Cerebellar nuclear complex (tissue), 1 donor: ENCODE measurements around the gene TCFL5.
A peak's percentile ranks its signal among the peaks of the same experiment; 100 is the strongest.

Experiments
- DNase-seq, 2 experiments: peaks; one replicate each; lab custom pipeline; 2025; lab: John Stamatoyannopoulos, UW

Gene TCFL5

GRCh38 chr20:62880147-62880934, 18.7 kb upstream of the TCFL5 start:
- DNase-seq: no peak

- no peak for DNase-seq
These were observed 17.9 kb upstream of the TCFL5 start for GRCh38 chr20:62879275-62880146.

- DNase-seq: no peak
These were observed 16.8 kb upstream of the TCFL5 start for GRCh38 chr20:62878244-62879038.

- no peak for DNase-seq
These were observed 15.5 kb upstream of the TCFL5 start for GRCh38 chr20:62876902-62877816.

- DNase-seq: no peak
These were observed 14.9 kb upstream of the TCFL5 start for GRCh38 chr20:62876501-62876901.

GRCh38 chr20:62875419-62876361, 14.1 kb upstream of the TCFL5 start:
- DNase-seq: peak in 1 of 2 experiments; percentile 36

DNA sequence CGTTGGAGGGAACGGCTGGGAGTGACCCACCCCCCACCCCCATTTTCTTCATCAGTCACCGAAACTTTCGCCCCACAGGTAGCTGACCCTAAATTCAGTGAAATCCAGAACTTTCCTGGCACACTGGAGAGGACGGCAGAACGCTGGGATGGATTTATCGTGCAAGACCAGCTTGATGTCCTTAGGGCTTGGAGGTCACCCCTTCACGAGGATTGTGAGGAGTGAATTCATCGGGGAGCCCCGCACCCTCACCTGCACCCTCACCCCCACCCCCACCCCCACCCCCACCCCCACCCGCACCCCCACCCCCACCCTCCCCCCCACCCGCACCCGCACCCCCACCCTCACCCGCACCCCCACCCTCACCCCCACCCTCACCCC, 13.3 kb upstream of the TCFL5 start:
- DNase-seq: no peak

- peak in 1 of 2 experiments; percentile 70 for DNase-seq
These were observed 12.0 kb upstream of the TCFL5 start for GRCh38 chr20:62873681-62874031.

DNA sequence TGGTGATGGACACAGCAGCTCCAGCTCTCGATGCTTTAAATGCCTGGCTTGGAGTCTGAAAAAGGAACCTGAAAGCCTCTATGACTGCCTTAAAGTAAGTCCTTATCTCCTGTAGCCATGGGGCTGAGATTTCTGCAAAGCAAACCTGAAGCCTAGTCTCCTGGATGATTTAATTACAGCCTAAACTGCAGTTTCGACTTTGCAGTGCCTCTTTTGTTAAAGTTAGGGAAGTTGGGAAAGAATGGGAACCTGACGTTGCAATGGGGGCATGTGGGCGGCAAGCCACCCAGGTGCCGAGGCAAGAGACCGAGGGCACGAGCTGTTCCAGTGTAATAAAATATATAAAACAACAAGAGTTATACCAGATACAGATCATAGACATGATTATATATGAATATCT, 11.7 kb upstream of the TCFL5 start:
- DNase-seq: no peak

GRCh38 chr20:62872862-62873261, 11.2 kb upstream of the TCFL5 start:
- no peak for DNase-seq

GRCh38 chr20:62872184-62872847, 10.7 kb upstream of the TCFL5 start:
- DNase-seq: no peak

- no peak for DNase-seq
These were observed 2.6 kb upstream of the TCFL5 start for GRCh38 chr20:62864207-62864606.

- DNase-seq: no peak
These were observed 514 bp downstream of the TCFL5 start for GRCh38 chr20:62860924-62861691.

DNA sequence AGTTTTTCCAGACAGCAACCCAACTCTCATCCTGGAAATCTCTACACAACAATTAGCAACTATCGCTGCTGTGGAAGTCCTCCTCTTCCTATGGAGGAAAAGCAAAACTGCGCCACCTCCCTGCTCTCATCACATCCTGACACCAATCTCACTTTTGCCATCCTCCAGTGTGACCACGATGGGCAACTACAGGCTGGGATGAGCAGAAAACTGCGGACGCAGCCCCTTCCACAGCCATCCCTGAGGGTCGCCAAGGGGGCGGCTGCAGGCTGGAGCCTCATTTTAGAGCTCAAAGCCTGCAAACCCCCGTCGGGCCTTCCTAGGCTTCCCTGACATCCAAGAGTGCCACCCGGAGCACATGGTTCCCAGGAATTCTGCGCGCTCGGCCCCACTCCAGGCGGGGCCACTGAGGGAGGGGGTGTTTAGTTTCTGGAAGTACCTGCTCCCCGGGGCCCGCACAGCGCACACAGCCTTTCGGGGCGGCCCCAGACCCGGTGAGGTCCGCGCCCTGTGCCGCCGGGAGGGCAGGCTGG, 1.2 kb downstream of the TCFL5 start:
- DNase-seq: no peak

- no peak for DNase-seq
These were observed 1.9 kb downstream of the TCFL5 start for GRCh38 chr20:62859721-62860120.

GRCh38 chr20:62858058-62858830, 3.4 kb downstream of the TCFL5 start:
- DNase-seq: no peak

GRCh38 chr20:62856931-62857619, 4.5 kb downstream of the TCFL5 start:
- DNase-seq: no peak
